ENCODE results near the gene PLCD4. TPM values are rescaled to one million over a fixed set of nuclear protein-coding genes. Genes with fewer than 3 reads are reported as not detected.

The PLCD4 gene
- total and polyA plus RNA-seq, 9 donors, result 26.8 to 58.5 (median 44.6) TPM

- H3K9me3 ChIP-seq (replicated peaks; ENCODE audit: control insufficient read depth, low read depth, low read length), result no peaks in the 10 kb centered on the region
- no peak overlapping the region for H3K4me3 ChIP-seq (ENCODE audit: low read length)
- WGBS (ENCODE audit: insufficient coverage), result 75% methylated on average over 6 of the region's 6 CpGs
- H3K4me1 ChIP-seq (ENCODE audit: control insufficient read depth, insufficient read depth, low read length), result peaks cover 3% of the 10 kb centered on the region
- H3K27me3 ChIP-seq (ENCODE audit: control insufficient read depth, insufficient read depth, low read length), result no peaks in the 10 kb centered on the region
- H3K27ac ChIP-seq (ENCODE audit: low read length), result no peak overlapping the region
- no peak for DNase-seq
- H3K36me3 ChIP-seq (ENCODE audit: control insufficient read depth, insufficient read depth, low read length), result peaks cover 13% of the 10 kb centered on the region
These were observed 8.2 kb downstream of the PLCD4 start for GRCh38 chr2:218615868-218616315.

GRCh38 chr2:218618102-218618860, 10.6 kb downstream of the PLCD4 start:
- Histone ChIP-seq H3K36me3 (ENCODE audit: control insufficient read depth, insufficient read depth, low read length) (peaks cover 21% of the 10 kb centered on the region), H3K27me3 (ENCODE audit: control insufficient read depth, insufficient read depth, low read length) (no peaks in the 10 kb centered on the region), H3K9me3 (replicated peaks; ENCODE audit: control insufficient read depth, low read depth, low read length) (no peaks in the 10 kb centered on the region), H3K27ac (ENCODE audit: low read length) (no peak overlapping the region), H3K4me3 (ENCODE audit: low read length) (no peak overlapping the region), H3K4me1 (ENCODE audit: control insufficient read depth, insufficient read depth, low read length) (peaks cover 11% of the 10 kb centered on the region)
- 82% methylated on average over 9 of the region's 9 CpGs for WGBS (ENCODE audit: insufficient coverage)
- no peak for DNase-seq

- peaks cover 11% of the 10 kb centered on the region for H3K4me1 ChIP-seq (ENCODE audit: control insufficient read depth, insufficient read depth, low read length)
- WGBS (ENCODE audit: insufficient coverage), result 67% methylated on average over 4 of the region's 7 CpGs
- H3K9me3 ChIP-seq (replicated peaks; ENCODE audit: control insufficient read depth, low read depth, low read length), result no peaks in the 10 kb centered on the region
- DNase-seq, result no peak
- peaks cover 18% of the 10 kb centered on the region for H3K36me3 ChIP-seq (ENCODE audit: control insufficient read depth, insufficient read depth, low read length)
- H3K27me3 ChIP-seq (ENCODE audit: control insufficient read depth, insufficient read depth, low read length), result no peaks in the 10 kb centered on the region
- no peak overlapping the region for H3K4me3 ChIP-seq (ENCODE audit: low read length)
- no peak overlapping the region for H3K27ac ChIP-seq (ENCODE audit: low read length)
These were observed 13.3 kb downstream of the PLCD4 start for GRCh38 chr2:218621007-218621406.

DNA sequence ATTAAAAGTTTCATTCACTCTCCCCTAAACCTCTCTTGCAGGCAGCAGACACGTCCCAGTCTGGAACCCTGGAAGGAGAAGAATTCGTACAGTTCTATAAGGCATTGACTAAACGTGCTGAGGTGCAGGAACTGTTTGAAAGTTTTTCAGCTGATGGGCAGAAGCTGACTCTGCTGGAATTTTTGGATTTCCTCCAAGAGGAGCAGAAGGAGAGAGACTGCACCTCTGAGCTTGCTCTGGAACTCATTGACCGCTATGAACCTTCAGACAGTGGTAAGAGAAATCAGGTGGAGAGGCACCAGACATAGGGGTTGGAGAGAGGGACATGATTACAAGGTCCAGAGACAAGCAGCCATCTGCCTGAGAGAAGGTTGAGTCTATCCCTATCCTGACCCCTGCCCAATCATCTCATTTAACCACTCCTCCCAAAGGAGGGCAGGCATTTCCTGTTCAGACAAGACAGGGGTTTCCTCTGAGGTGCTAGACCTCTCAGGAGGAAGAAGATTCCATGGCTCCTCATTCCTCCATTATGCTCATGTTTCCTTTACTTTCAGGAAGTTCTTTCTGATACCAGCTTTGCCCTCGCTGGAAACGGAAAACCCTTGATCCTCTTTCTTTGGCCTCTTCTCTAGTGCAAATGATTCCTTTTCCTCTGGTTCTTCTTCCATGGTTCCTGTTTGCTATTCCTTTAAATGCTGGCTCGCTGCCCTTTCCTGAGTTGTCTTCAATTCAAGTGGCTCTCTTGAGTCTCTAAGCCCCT, 15.1 kb downstream of the PLCD4 start:
- 45% methylated on average over 2 of the region's 7 CpGs for WGBS (ENCODE audit: insufficient coverage)
- no peaks in the 10 kb centered on the region for H3K27me3 ChIP-seq (ENCODE audit: control insufficient read depth, insufficient read depth, low read length)
- H3K4me1 ChIP-seq (ENCODE audit: control insufficient read depth, insufficient read depth, low read length), result peaks cover 11% of the 10 kb centered on the region
- H3K4me3 ChIP-seq (ENCODE audit: low read length), result no peak overlapping the region
- peaks cover 19% of the 10 kb centered on the region for H3K36me3 ChIP-seq (ENCODE audit: control insufficient read depth, insufficient read depth, low read length)
- DNase-seq, result peak; percentile 38
- no peaks in the 10 kb centered on the region for H3K9me3 ChIP-seq (replicated peaks; ENCODE audit: control insufficient read depth, low read depth, low read length)
- no peak overlapping the region for H3K27ac ChIP-seq (ENCODE audit: low read length)

GRCh38 chr2:218623366-218623705, 15.6 kb downstream of the PLCD4 start:
- peaks cover 19% of the 10 kb centered on the region for H3K36me3 ChIP-seq (ENCODE audit: control insufficient read depth, insufficient read depth, low read length)
- DNase-seq, result no peak
- WGBS (ENCODE audit: insufficient coverage), result no CpG with 5 or more reads among the region's 3 CpGs

DNA sequence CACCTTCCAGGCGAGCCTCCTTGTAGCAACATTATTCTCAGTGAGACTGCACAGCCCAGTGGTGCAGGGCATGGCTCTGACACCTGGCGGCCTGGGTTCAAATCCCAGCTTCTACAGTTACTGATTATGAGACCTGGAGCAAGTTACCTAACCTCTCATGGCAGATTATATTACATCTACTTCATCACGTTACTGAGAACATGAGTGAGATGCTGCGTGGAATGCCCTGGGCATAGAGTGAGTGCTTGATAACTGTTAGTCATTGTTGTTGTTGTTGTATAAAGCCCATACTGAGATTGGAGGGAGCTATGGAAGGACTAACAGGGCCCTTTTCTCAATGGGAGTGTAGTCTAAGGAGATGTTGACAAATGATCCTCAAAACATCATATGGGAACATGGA, 18.7 kb downstream of the PLCD4 start:
- no peak for DNase-seq
- H3K27ac ChIP-seq (ENCODE audit: low read length), result no peak overlapping the region
- peaks cover 25% of the 10 kb centered on the region for H3K36me3 ChIP-seq (ENCODE audit: control insufficient read depth, insufficient read depth, low read length)
- no peak overlapping the region for H3K4me3 ChIP-seq (ENCODE audit: low read length)
- H3K4me1 ChIP-seq (ENCODE audit: control insufficient read depth, insufficient read depth, low read length), result peaks cover 8% of the 10 kb centered on the region
- H3K27me3 ChIP-seq (ENCODE audit: control insufficient read depth, insufficient read depth, low read length), result no peaks in the 10 kb centered on the region
- H3K9me3 ChIP-seq (replicated peaks; ENCODE audit: control insufficient read depth, low read depth, low read length), result no peaks in the 10 kb centered on the region
- 83% methylated on average over 2 of the region's 4 CpGs for WGBS (ENCODE audit: insufficient coverage)

More at GRCh38 chr2:218623366-218623705, 15.6 kb downstream of the PLCD4 start:
- H3K27me3 ChIP-seq (ENCODE audit: control insufficient read depth, insufficient read depth, low read length), result no peaks in the 10 kb centered on the region
- no peak overlapping the region for H3K4me3 ChIP-seq (ENCODE audit: low read length)
- H3K27ac ChIP-seq (ENCODE audit: low read length), result no peak overlapping the region
- H3K4me1 ChIP-seq (ENCODE audit: control insufficient read depth, insufficient read depth, low read length), result peaks cover 8% of the 10 kb centered on the region
- no peaks in the 10 kb centered on the region for H3K9me3 ChIP-seq (replicated peaks; ENCODE audit: control insufficient read depth, low read depth, low read length)

GRCh38 chr2:218627939-218628338, 20.2 kb downstream of the PLCD4 start:
- Histone ChIP-seq H3K27me3 (ENCODE audit: control insufficient read depth, insufficient read depth, low read length) (no peaks in the 10 kb centered on the region), H3K4me1 (ENCODE audit: control insufficient read depth, insufficient read depth, low read length) (peaks cover 3% of the 10 kb centered on the region), H3K27ac (ENCODE audit: low read length) (no peak overlapping the region), H3K4me3 (ENCODE audit: low read length) (no peak overlapping the region), H3K36me3 (ENCODE audit: control insufficient read depth, insufficient read depth, low read length) (peaks cover 26% of the 10 kb centered on the region), H3K9me3 (replicated peaks; ENCODE audit: control insufficient read depth, low read depth, low read length) (no peaks in the 10 kb centered on the region)
- 90% methylated on average over 3 of the region's 4 CpGs for WGBS (ENCODE audit: insufficient coverage)
- DNase-seq, result no peak

GRCh38 chr2:218631837-218632236, 24.1 kb downstream of the PLCD4 start:
- no peak overlapping the region for H3K27ac ChIP-seq (ENCODE audit: low read length)
- no peaks in the 10 kb centered on the region for H3K9me3 ChIP-seq (replicated peaks; ENCODE audit: control insufficient read depth, low read depth, low read length)
- no peak overlapping the region for H3K4me3 ChIP-seq (ENCODE audit: low read length)
- no peaks in the 10 kb centered on the region for H3K4me1 ChIP-seq (ENCODE audit: control insufficient read depth, insufficient read depth, low read length)
- H3K36me3 ChIP-seq (ENCODE audit: control insufficient read depth, insufficient read depth, low read length), result peaks cover 52% of the 10 kb centered on the region
- peak; percentile 29 for DNase-seq
- no peaks in the 10 kb centered on the region for H3K27me3 ChIP-seq (ENCODE audit: control insufficient read depth, insufficient read depth, low read length)
- 44% methylated on average over 1 of the region's 4 CpGs for WGBS (ENCODE audit: insufficient coverage)

- no peaks in the 10 kb centered on the region for H3K27me3 ChIP-seq (ENCODE audit: control insufficient read depth, insufficient read depth, low read length)
- no peak overlapping the region for H3K27ac ChIP-seq (ENCODE audit: low read length)
- H3K9me3 ChIP-seq (replicated peaks; ENCODE audit: control insufficient read depth, low read depth, low read length), result no peaks in the 10 kb centered on the region
- no peak overlapping the region for H3K4me3 ChIP-seq (ENCODE audit: low read length)
- no peaks in the 10 kb centered on the region for H3K4me1 ChIP-seq (ENCODE audit: control insufficient read depth, insufficient read depth, low read length)
- 100% methylated on average over 1 of the region's 5 CpGs for WGBS (ENCODE audit: insufficient coverage)
- peaks cover 77% of the 10 kb centered on the region for H3K36me3 ChIP-seq (ENCODE audit: control insufficient read depth, insufficient read depth, low read length)
- DNase-seq, result no peak
These were observed 28.0 kb downstream of the PLCD4 start for GRCh38 chr2:218635719-218636118.

GRCh38 chr2:218638372-218638771, 30.7 kb downstream of the PLCD4 start:
- WGBS (ENCODE audit: insufficient coverage), result 95% methylated on average over 17 of the region's 18 CpGs
- no peaks in the 10 kb centered on the region for H3K9me3 ChIP-seq (replicated peaks; ENCODE audit: control insufficient read depth, low read depth, low read length)
- H3K27ac ChIP-seq (ENCODE audit: low read length), result no peak overlapping the region
- H3K4me3 ChIP-seq (ENCODE audit: low read length), result no peak overlapping the region
- peaks cover 85% of the 10 kb centered on the region for H3K36me3 ChIP-seq (ENCODE audit: control insufficient read depth, insufficient read depth, low read length)
- H3K27me3 ChIP-seq (ENCODE audit: control insufficient read depth, insufficient read depth, low read length), result no peaks in the 10 kb centered on the region
- DNase-seq, result no peak
- H3K4me1 ChIP-seq (ENCODE audit: control insufficient read depth, insufficient read depth, low read length), result no peaks in the 10 kb centered on the region
